T-helper 22 cell (primary cell): ENCODE measurements around the gene PSME3.

Experiments
- DNase-seq: peaks from one replicate; pipeline ENCODE4 v3.0.0-alpha.2; 2020; ENCODE audit warnings: low read depth

Gene PSME3

DNA sequence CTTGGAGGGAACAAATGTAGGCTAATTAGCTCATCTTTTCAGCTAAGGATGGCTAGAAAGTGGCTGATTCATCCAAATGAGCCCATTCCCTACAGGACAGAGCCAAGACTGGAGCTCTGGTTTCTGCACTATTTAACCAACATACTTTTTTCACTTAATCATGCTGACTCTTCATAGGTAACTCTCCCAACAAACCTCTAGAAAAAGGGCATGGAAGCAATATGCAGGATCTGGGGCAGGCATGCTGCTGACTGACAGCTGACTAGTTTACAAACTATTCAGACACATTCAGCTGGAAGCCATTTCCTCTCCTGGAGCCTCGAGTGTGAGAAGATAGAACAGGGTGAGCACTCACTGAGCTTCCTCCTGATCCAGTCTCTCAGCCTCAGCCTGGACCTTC is 15.3 kb upstream of the PSME3 start:
- no peak for DNase-seq

DNA sequence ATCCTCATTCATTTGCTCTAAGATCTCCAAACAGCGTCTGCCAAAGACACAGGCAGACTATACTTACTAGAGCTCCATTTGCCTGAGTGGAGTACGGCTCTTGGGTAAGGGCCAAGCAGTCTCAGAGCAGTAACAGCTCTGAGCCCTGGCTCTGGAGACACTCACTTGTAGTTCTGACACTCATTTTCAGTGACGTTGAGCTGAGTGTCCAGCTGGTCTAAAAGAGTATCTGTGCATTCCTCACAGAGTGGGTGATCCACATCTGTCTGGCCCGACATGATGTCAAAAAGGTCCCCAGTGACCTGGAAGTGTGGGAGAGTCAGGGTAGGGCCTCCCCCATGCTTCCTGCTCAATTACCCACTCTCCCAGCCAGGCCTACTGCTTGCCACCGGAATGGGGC is 14.8 kb upstream of the PSME3 start:
- DNase-seq: no peak

DNA sequence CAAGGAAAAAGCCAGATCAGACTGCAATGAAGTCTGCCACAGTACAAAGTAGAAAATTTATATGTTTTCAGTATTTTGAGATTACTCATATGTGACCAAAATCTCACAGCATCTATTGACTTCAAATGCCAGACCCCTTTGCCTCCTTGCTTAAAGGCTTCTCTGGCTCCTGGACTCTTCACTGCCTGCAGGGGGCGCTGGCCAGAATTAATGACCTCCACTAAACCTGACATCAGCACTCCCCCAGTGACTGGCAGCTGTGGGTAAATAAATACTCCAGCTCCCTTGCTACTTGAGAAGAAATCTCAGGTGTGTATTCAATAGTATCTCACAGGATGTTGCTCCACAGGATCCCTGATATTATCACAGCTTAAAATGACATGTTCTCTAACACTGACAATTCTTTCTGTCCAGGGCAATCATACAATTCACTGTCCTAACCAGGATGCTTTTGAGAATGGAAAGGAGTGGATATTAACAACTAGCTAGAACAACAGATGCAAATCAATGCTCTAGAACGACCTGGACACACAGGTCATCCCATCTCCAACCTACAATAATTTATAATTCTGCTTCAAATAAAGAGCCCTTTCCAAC is 13.2 kb upstream of the PSME3 start:
- peak; percentile 36 for DNase-seq

DNA sequence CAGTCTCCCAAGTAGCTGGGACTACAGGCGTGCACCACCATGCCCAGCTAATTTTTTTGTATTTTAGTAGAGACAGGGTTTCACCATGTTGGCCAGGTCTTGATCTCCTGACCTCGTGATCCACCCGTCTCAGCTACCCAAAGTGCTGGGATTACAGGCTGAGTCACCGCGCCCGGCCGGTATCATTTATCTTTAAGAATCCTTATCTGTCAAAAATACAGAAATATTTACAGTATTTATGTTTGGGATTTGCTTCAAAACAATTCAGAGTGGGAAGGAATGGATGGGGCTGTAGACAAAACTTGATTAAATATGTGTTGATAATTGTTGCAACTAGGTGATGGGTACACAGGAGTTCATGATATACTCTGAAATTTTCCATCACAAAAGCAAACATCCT is 12.0 kb upstream of the PSME3 start:
- DNase-seq: no peak

DNA sequence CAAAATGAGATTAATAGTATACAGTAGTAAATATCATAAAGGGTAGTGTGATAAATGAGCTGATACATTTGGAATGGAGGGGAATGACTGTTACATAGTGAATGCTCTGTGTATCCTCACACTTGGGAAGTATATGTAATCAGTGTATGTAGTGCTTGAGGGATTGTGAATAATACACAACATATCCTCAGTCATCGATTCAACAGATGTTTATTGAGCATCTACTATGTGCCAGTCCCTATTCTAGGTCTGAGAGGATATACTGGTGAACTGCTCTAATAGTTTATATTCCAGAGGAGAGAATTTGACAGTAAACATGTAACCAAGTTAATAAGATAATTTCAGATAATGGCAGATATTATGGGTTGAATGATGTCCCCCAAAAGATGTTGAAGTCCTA is 5.7 kb upstream of the PSME3 start:
- no peak for DNase-seq

DNA sequence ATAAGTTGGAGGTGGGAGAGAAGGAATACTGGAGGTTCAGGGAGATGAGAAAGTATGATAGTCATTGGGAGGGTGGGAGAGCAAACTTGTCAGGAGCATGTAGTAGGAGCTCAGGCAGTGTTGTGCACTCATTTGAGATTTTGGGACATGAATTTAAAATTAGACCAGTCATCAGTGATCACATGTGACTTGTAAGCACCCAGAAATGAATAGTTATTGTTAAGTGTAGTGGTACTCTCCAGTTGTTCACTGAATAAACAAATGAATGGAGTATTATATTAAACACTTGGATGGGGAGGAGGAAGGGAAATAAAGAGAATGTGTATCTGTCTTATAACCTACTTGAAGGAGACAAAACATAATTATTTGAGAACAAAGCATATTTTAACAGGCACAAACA is 2.2 kb upstream of the PSME3 start:
- DNase-seq: no peak

DNA sequence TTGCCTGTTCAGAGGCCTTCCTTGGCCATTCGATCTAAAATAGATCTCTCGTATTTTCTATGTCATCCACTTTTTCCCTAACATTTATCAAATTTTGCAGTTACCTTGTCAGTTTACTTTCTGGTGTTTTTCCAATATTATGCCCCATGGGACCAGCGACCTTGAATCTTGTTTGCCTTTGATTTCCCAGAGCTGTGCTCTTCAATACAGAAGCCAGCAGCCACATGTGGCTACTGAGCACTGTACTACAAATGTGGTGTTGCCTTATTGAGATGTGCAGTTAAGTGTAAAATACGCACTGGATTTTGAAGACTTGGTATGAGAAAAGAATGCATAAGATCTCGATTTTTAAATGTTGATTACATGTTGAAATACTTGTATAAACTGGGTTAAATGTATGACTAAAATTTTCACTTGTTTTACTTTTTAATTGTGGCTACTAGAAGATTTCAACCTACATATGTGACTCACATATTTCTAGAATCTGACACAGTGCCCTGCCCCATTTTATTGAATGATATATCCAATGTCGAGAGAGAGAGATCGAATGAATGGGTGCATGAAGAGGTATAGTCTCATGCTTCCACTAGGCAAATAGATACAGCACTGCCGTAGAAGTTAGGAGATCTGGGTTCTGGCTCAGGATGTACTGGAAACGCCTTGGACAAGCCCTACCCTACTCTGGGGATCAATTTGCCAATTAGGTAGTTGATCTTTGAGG is 824 bp upstream of the PSME3 start:
- no peak for DNase-seq

DNA sequence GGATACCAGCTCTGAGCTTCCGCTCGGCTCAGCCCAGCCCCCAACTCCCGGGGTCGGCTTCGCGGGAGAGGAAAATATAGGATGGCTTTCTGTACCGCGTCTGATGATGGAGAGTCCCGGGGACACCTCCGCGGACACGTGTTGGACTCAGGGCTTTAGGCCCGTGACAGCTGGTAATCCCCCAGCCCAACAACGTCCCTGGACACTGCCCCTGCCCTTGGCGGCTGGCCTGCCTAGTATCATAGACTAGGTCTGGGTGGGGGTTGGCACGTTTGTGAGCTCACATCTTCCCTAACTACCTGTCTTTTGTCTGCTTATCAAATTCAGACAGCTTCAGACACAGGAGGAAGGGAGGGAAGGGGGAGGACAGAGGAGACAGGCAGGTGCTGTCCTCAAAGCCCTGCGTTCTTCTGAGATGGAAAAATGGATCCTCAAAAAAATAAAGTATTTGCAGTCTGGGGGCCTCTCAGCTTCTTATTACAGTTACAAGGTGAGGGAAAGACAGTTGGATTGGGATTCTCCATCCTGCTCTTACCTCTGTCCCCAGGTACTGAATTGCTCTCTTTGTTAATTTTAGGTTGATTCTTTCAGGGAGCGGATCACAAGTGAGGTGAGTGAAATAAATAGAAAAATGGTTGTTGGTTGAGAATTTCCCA is 698 bp downstream of the PSME3 start:
- no peak for DNase-seq

DNA sequence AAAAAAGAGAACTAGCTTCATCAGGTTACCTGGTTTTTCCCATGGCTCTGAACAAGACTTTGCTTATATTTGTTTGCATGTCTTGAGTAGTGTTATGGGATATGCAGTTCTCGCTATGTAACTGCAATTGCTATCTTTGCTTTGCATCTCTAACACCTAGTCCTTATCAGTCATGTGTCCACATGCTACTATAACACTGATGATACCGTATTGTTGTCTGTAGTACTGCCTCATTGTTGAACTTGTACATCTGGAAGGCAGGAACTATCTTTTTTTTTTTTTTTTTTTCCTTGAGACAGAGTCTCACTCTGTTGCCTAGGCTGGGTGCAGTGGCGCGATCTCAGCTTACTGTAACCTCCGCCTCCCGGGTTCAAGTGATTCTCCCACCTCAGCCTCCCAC is 2.5 kb downstream of the PSME3 start:
- no peak for DNase-seq

DNA sequence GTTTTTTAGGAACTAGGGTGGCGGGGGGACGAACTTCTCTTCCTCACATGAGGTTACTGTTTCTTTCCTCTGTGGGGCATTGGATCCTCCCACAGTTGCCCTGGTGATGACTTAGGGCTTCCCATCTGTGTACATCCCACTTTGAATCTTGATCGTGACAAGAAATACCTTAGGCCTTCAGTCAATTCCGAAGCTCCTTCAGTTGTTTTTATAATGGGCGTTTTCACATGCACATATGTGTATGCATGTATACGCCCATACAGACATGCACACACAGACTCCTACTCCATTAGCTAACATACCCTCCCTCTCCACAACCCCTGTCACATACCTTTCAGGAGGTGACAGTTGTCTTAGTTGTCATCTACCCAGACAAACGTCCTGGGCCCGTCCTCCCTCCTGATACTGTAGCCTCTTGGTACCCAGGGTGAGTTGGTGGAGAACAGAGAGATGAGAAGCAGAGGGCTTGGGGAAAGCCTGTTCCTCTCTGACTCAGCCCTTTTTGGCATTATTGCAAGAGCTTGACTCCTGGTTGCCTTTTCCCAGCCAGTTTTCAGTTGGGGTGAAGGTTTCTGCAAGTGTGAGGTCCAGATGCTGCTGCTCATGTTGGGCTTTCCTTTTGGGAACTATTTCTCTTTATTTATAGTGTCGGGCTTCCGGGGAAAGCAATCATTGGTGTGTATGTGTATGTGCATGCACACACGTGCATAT is 8.9 kb downstream of the PSME3 start:
- no peak for DNase-seq

DNA sequence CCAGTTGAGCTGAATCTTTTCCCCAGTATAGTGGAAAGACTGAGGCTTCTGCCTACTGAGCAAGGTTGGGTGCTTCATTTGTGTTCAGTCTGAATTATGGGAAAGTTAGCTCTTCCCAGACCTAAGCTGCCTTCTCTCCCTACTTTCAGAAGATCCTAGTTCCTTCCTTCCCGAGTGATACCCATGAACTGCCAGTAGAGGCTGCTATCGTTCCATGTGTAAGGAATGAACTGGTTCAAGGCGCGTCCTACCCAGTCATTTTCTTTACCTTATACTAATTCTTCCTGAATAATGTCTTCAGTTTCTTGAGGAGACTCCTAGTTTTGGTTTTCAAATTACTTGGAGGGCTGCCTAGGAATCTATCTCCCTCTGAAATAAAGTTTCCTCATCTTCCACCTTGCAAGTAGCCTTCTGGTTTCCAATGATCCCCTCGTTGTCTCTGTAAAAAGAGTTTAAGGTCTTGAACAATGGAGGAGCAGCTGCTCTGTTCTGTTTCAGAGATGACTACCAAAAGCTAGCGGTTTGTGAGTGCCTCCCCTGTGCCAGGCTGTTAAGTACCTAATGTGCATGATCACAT is 10.2 kb downstream of the PSME3 start:
- DNase-seq: no peak

DNA sequence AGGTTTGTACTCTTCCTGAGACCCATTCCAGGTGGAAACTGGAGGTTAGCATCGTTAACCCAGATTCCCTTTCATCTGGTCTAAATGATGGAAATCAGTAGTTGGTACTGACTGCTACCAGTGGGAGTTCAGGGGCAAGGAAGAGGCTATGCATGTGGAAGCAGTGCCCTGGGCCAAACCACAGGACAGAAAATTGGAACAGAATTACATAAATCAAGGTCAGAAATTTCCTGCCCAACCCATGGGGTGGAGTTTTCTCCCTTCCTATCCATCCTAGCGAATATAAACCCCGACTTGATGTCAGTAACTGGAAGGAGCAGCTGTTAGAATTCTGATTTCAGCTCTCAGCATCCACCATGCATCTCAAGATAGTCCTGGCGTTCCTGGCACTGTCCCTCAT is 11.1 kb downstream of the PSME3 start, which contains the start of gene AOC2:
AOC2 (plus strand) TSS at position 310 of the 400 bp plus-strand sequence; CDS start at position 357, 47 bp downstream.
- no peak for DNase-seq

DNA sequence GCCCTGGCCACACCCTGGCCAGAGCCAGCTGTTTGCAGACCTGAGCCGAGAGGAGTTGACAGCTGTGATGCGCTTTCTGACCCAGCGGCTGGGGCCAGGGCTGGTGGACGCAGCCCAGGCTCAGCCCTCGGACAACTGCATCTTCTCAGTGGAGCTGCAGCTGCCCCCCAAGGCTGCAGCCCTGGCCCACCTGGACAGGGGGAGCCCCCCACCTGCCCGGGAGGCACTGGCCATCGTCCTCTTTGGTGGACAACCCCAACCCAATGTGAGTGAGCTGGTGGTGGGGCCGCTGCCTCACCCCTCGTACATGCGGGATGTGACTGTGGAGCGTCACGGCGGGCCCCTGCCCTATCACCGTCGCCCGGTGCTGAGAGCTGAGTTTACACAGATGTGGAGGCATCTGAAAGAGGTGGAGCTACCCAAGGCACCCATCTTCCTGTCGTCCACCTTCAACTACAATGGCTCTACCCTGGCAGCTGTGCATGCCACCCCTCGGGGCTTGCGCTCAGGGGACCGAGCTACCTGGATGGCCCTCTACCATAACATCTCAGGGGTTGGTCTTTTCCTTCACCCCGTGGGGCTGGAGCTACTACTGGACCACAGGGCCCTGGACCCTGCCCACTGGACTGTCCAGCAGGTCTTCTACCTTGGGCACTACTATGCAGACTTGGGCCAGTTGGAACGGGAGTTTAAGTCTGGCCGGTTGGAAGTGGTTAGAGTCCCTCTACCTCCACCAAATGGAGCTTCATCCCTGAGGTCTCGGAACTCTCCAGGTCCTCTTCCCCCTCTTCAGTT is 11.8 kb downstream of the PSME3 start:
- DNase-seq: no peak

DNA sequence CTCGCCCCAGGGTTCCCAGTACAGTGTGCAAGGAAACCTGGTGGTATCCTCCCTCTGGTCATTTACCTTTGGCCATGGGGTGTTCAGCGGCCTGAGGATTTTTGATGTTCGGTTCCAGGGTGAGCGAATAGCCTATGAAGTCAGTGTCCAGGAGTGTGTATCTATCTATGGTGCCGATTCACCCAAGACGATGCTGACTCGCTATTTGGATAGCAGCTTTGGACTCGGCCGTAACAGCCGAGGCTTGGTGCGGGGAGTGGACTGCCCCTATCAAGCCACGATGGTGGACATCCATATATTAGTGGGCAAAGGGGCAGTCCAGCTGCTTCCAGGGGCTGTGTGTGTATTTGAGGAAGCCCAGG is 12.3 kb downstream of the PSME3 start:
- no peak for DNase-seq

DNA sequence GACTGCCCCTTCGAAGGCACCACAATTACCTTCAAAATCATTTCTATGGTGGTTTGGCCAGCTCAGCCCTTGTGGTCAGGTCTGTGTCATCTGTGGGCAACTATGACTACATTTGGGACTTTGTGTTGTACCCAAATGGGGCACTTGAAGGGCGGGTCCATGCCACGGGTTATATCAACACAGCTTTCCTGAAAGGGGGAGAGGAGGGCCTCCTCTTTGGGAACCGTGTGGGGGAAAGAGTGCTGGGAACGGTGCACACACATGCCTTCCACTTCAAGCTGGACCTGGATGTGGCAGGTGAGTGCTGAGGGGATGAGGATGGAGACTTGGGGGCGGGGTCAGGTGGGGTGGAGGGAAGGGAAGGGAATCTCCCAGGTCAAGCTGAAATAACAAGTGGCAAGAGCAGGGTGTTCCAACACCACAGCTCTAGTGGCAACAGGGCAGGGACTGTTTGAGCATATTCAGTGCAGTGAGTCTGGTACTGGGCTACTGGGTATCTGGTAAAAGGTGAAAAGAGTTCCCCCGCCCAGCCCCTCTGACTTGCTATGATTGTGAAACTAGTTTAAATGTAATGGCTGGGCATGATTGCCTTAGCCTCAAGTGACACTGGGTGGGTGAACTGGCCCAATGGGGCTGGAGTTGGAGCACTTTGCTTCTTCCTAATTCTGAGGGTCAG is 12.9 kb downstream of the PSME3 start:
- no peak for DNase-seq

DNA sequence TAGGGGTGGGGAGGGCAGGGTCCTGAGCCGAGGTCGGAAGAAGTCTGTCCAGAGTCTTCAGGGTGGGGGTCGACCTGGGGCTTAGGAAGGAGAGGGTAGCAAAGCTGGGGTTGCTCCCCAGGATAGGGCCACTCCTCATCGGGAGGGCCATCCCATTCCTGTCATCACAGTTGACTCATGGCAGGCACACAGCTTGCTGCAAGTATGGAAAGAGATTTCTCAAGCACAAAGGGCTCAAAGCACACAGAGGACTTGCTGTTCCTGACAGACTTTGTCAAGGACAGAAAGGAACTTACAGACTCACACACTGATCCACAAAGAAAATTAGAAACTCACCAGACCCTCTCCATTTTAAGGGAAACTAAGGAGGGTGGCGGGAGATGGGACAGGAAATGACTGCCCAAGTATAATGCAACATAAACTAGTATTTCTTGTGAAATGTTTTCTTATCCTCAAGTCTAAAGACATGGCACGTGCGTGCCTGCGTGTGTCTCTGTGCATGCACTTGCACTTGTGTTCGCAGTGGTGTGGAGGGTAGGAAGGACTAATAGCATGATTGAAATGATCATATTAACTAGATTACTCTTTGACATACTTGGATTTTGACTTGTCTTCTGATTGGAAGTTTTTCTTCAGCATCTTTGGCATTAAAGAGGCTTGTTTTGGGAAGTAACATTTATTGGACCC is 13.5 kb downstream of the PSME3 start:
- no peak for DNase-seq

DNA sequence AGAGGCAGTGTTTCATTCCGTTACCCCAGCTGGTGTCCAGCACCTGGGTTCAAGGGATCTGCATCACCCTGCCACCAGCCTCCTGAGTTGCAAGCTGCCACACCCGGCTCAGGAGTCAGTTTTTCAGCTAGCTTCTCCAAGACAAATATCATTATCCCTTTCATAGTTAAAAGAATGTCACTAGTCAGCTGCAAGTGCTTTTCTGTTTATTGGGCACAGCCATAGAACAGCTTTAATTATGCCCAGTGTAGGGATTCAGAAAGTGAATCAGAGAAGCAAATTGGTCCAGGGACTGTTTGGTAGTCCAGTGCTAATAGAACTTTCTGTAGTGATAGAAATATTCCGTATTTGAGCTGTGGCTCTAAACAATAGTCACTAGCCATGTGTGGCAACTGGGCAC is 14.9 kb downstream of the PSME3 start:
- DNase-seq: no peak

DNA sequence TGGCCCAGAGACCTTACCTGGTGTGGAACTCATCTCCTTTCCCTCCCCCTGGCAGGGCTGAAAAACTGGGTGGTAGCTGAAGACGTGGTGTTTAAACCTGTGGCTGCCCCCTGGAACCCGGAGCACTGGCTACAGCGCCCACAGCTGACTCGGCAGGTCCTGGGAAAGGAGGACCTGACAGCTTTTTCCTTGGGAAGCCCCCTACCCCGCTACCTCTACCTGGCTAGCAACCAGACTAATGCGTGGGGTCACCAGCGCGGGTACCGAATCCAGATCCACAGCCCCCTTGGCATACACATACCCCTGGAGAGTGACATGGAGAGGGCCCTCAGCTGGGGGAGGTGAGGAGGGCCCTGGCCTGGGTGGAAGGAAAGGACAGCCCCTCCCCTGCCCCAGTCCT is 15.8 kb downstream of the PSME3 start:
- DNase-seq: no peak

DNA sequence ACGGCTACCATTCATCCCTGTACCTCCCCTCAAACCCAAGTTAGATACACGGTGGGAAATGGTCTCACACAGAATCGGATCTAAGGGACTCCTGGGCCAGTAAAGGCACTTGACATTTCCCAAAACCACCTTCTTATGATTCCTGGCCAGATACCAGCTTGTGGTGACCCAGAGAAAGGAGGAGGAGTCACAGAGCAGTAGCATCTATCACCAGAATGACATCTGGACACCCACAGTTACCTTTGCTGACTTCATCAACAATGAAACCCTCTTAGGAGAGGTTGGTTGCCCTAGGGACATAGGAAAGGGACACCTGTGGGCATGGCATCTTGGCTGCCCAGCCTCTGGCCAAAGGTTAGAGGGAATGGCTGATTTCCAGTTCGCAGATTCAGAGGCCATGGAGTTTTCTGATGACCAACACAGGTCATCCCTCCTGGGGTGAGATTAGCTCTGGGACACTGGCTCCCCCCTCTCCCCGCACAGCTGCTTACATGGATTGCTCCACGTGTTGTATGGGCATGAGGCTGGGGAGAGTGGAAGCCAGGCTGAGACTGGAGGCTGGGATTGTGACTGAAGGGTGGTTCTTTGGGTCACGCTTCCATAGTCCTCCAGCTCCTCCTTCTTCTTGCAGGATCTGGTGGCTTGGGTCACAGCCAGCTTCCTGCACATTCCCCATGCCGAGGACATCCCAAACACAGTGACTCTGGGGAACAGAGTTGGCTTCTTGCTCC is 16.4 kb downstream of the PSME3 start:
- no peak for DNase-seq

DNA sequence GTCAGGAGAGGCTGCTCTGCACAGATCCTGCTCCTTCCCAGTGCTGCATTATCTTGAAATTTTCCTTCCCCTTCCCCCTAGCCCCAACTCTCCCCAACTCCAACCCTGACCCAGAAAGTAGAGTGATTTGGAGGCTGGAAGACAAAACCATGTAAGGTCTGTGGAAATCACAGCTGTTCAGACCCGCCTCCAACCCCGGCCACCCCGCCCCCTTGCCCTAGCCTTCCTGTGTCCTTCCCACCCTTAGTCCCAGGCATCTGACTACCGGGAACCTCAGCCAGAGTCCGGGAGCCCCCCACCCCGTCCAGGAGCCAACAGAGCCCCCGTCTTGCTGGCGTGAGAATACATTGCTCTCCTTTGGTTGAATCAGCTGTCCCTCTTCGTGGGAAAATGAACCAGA is 17.8 kb downstream of the PSME3 start, which contains the start of gene AOC3:
AOC3 (plus strand) TSS at position 246 of the 400 bp plus-strand sequence; CDS start at position 391, 145 bp downstream.
- no peak for DNase-seq
